GM18520 (cell line): ENCODE measurements around the gene CHRNB4.
"Not testable (repeated sequence)": the region's sequence is repeated elsewhere in the genome, so short reads cannot be mapped to it uniquely, and the experiment has no call there.

Experiments used
- ATAC-seq: cut with Tn5 transposase; IDR thresholded peaks from one replicate; pipeline ENCODE4 v1.9.1; 2021; ENCODE audit not compliant: unreplicated experiment

Gene CHRNB4

GRCh38 chr15:78641102-78641748, at the start of gene CHRNB4:
Gene CHRNB4, minus strand, starts transcription at chr15:78641210. Its CDS starts 77 bp downstream, at chr15:78641133.
- ATAC-seq = no peak

- ATAC-seq = no peak
Measured at GRCh38 chr15:78689626-78690025, 48.6 kb upstream of the CHRNB4 start.

- no peak for ATAC-seq
Measured at GRCh38 chr15:78685925-78686324, 44.9 kb upstream of the CHRNB4 start.

- no peak for ATAC-seq
Measured at GRCh38 chr15:78685159-78685921, 44.3 kb upstream of the CHRNB4 start.

- ATAC-seq = no peak
Measured at GRCh38 chr15:78684657-78685056, 43.6 kb upstream of the CHRNB4 start.

- not testable (repeated sequence) for ATAC-seq
Measured at GRCh38 chr15:78683599-78683998, 42.6 kb upstream of the CHRNB4 start.

- ATAC-seq = no peak
Measured at GRCh38 chr15:78682693-78683410, 41.8 kb upstream of the CHRNB4 start.

GRCh38 chr15:78682004-78682651, 41.1 kb upstream of the CHRNB4 start:
- no peak for ATAC-seq

GRCh38 chr15:78681281-78682003, 40.4 kb upstream of the CHRNB4 start:
- ATAC-seq = no peak

GRCh38 chr15:78680431-78681075, 39.5 kb upstream of the CHRNB4 start:
- ATAC-seq = no peak

GRCh38 chr15:78679089-78679511, 38.1 kb upstream of the CHRNB4 start:
- ATAC-seq = no peak

- no peak for ATAC-seq
Measured at GRCh38 chr15:78676424-78677110, 35.6 kb upstream of the CHRNB4 start.

- ATAC-seq = no peak
Measured at GRCh38 chr15:78675617-78676360, 34.8 kb upstream of the CHRNB4 start.

GRCh38 chr15:78675206-78675605, 34.2 kb upstream of the CHRNB4 start:
- no peak for ATAC-seq

GRCh38 chr15:78673917-78674444, 33.0 kb upstream of the CHRNB4 start:
- no peak for ATAC-seq

- ATAC-seq = no peak
Measured at GRCh38 chr15:78673476-78673875, 32.5 kb upstream of the CHRNB4 start.

- no peak for ATAC-seq
Measured at GRCh38 chr15:78672285-78673014, 31.4 kb upstream of the CHRNB4 start.

- ATAC-seq = no peak
Measured at GRCh38 chr15:78671626-78672211, 30.7 kb upstream of the CHRNB4 start.
